Ovary (tissue), 3 donors: ENCODE results near the gene ADIRF.

Experiments used
- EP300 ChIP-seq: sonication (generic); formaldehyde crosslinking; IDR thresholded peaks from one replicate; pipeline ENCODE4 v1.6.1; 2017; ENCODE audit warnings: antibody characterized with exemption
- POLR2A ChIP-seq: fragments of 450-650 bp; IDR thresholded peaks from one replicate; pipeline ENCODE4 v1.6.1; 2017; ENCODE audit warnings: antibody characterized with exemption, mild to moderate bottlenecking, moderate library complexity
- TF ChIP-seq, protein P1 (sequence below), 3 donors: fragments of 450-650 bp in 2 of 3; fragments of 200-600 bp in 1 of 3; IDR thresholded peaks; one replicate each; pipeline versions ENCODE4 v1.5.1 to v1.8.0; 2016 to 2022; ENCODE audit warnings: antibody characterized with exemption in 3 of 3, mild to moderate bottlenecking in 1 of 3
- donor health status: DM: no; HTN: no; CAD: no.

DNA sequence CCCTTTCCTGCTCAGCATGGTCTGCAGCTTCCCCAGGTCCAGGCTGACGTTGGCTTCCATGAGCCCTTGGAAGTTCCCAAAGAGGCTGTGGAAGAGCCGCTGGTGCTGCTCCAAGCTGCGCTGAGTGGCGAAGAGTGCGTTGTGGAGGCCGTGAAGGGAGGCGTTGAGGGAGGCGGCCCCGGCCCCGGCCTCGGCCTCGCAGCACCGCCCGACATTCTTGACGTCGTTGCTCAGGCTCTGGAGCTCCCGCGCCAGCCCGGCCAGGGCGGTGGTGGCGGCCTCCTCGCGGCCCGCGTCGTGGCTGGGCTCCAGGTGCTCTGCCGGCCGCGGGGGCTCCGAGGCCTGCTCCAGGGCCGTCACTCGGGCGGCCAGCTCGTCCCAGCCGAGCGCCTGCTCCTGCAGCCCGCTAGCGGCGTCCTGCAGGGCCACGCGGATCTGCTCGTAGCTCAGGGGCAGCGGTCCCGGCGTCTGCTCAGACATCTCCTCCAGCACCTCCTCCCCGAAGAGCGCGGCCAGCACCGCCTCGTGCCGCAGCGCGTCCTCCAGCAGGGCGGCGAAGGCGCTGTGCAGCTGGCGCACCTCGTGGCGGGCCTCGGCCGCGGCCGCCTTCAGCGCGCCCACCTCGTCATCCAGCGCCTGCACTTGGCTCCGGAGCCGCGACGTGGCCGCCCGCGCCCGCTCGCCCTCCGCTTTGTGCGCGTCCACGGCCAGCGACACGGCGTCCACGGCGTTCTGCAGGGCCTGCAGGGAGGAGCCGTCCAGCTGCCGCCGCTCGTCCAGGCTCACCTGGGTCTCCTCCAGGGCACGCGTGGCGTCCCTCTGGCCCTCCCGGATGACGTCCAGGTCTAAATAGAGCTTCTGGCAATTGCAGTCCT is 25.6 kb upstream of the ADIRF start:
- no peak for TF ChIP-seq POLR2A
- TF ChIP-seq, protein P1, sequence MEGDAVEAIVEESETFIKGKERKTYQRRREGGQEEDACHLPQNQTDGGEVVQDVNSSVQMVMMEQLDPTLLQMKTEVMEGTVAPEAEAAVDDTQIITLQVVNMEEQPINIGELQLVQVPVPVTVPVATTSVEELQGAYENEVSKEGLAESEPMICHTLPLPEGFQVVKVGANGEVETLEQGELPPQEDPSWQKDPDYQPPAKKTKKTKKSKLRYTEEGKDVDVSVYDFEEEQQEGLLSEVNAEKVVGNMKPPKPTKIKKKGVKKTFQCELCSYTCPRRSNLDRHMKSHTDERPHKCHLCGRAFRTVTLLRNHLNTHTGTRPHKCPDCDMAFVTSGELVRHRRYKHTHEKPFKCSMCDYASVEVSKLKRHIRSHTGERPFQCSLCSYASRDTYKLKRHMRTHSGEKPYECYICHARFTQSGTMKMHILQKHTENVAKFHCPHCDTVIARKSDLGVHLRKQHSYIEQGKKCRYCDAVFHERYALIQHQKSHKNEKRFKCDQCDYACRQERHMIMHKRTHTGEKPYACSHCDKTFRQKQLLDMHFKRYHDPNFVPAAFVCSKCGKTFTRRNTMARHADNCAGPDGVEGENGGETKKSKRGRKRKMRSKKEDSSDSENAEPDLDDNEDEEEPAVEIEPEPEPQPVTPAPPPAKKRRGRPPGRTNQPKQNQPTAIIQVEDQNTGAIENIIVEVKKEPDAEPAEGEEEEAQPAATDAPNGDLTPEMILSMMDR (IDR thresholded peaks at IDR 0.05) = no peak
- TF ChIP-seq EP300 = no peak
